Activated CD4-positive, alpha-beta T cell treated with anti-CD3 and anti-CD28 coated beads, Interleukin-2, amount 50 U/mL, for 4 hours (primary cell): ENCODE data around the gene ARHGAP28.
"Not testable (repeated sequence)": the region's sequence is repeated elsewhere in the genome, so short reads cannot be mapped to it uniquely, and the experiment has no call there.

ENCODE experiments used
- DNase-seq, 2 experiments: peaks; one replicate each; pipeline ENCODE4 v3.0.0-alpha.2; 2020

The ARHGAP28 gene

DNA sequence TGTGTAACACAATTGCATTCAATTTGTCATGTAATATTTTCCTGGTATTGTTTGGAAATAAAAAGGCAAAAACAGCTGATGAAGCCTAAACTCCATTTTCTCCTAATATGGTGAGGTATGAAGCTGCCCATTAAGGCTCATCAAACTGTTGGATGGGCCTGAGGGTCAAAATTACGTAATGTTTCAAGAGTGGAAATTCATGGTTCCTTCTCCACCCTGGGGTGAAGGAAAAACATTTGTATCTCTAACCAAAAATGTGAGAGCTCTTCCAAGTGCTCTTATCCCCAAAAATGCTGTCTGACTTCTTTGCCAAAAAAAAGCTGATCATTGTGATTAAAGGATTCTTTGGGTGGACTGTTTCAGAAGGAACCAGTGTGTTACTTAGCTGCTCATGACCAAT is 91.8 kb downstream of the ARHGAP28 start:
- DNase-seq = no peak

DNA sequence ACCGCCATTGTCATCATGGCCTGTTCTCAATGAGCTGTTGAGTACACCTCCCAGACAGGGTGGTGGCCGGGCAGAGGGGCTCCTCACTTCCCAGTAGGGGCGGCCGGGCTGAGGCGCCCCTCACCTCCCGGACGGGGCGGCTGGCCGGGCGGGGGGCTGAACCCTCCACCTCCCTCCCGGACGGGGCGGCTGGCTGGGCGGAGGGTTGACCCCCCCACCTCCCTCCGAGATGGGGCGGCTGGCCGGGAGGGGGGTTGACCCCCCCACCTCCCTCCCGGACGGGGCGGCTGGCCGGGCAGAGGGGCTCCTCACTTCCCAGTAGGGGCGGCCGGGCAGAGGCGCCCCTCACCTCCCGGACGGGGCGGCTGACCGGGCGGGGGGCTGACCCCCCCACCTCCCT is 97.6 kb downstream of the ARHGAP28 start:
- DNase-seq = not testable (repeated sequence)

DNA sequence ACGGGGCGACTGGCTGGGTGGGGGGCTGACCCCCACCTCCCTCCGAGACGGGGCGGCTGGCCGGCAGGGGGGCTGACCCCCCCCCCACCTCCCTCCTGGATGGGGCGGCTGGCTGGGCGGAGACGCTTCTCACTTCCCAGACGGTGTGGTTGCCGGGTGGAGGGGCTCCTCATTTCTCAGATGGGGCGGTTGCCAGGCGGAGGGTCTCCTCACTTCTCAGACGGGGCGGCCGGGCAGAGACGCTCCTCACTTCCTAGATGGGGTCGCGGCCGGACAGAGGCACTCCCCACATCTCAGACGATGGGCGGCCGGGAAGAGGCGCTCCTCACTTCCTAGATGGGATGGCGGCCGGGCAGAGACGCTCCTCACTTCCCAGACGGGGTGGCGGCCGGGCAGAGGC is 98.0 kb downstream of the ARHGAP28 start:
- not testable (repeated sequence) for DNase-seq

DNA sequence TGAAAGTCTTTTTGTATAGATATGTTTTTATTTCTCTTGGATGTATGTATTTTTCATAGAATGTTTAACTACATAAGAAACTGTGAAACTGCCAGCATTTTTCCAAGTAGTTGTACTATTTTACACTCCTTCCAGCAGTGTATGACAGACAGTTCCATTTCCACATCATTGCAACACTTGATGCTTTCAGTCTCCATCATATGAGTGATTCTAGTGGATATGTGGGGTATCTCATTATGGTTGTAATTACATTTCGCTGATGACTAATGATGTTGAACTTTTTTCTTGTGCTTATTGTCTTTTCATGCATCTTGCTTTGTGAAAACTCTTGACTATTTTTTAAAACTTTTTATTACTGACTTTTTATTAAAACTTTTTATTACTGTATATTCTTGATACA is 101.4 kb downstream of the ARHGAP28 start:
- DNase-seq = no peak

DNA sequence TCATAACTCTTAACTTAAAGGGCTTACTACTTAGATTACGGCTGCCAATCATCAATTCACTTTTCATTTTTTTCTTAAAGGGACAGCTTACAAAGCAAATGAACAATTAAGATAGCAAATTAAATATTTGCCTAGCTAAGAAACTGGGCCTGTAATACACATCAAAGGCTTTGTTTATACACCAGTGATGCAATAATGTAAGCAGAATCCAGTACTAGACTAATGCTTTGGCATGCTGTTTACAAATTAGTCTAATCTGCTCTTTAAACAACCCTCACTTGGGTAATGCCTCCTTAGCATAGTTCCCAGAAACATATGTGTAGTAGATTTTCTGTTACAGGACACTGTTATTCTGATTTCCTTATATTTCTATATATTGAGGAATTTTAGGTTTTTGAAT is 105.8 kb downstream of the ARHGAP28 start:
- no peak for DNase-seq

DNA sequence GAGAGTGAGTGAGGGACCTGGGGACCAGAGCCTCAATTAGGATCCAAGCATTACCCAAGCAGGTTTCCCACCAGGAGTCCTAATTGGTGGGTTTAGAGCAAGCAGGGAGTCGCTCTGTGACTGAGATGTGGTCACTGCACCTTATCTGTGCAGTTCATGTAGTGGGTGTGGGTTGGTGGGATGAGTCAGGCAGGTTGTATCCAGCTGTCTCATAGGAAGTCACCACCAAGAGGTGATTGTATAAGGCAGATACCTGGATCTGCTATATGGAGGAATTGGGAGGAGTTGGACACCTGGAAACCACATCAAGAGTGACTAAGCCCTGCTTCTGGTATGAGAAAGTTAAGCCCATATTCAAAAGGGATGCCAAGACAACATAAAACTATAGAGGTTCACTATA is 106.8 kb downstream of the ARHGAP28 start:
- DNase-seq = no peak

DNA sequence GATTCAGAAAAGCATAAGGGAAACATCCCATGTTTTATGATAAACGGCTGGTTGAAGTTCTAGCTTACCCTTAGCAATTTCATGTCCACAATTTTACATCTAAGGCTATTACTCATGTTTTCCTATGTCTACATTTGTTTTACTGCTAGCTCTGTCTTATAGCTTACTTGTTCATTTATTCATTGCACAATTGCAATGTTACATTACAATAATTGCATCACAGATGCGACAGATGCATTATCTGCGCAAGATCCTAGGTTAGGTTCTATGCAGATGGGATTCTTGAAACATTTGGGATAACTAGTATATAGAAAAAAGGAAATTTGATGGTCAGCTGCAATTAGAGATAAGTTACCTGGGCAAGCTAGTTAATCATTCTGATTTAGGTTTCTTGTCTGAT is 108.4 kb downstream of the ARHGAP28 start:
- no peak for DNase-seq

DNA sequence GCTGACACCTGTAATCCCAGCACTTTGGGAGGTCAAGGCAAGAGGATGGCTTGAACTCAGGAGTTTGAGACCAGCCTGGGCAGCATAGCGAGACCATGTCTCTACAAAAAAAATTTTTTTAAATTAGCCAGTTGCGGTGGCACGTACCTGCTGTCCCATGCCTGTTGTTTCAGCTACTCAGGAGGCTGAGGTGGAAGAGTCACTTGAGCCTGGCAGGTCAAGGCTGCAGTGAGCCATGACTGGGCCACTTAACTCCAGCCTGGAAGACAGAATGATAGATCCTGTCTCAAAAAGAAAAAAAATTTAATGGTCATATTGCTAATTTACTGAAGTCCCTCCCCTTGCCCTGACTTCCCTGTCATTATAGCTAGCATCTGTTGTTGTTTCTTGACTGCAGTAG is 112.6 kb downstream of the ARHGAP28 start:
- DNase-seq = no peak

DNA sequence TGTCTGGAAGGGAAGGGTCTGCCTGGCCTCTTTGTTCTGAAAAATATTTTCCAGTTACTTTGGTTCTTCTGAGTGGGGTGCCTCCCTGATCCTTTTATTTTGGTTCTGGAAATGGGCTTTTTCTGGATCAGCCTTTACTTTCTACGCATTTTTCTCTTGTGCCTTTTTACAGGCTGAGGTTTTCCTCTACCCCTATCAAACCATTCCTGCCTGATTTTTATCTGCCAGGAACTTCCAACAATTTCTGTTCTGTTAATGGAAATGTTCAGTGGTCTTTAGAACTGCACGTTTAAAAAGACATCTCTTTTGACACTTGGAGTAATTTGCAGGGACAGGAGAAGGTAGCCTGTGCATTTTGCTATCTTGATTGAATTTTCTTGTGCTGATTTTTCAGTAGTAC is 113.8 kb downstream of the ARHGAP28 start:
- no peak for DNase-seq

DNA sequence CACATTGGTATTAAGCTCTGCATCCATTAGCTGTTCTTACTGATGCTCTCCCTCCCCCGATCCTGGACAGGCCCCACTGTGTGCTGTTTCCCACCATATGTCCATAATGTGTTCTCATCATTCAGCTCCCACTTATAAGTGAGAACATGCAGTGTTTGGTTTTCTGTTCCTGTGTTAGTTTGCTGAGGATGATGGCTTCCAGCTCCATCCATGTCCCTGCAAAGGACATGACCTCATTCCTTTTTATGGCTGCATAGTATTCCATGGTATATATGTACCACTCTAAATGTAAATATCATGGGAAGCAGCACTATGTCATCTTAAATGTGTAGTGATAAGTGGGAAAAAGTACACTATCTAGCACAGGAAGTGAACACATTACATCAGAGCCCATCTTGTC is 116.0 kb downstream of the ARHGAP28 start:
- not testable (repeated sequence) for DNase-seq

DNA sequence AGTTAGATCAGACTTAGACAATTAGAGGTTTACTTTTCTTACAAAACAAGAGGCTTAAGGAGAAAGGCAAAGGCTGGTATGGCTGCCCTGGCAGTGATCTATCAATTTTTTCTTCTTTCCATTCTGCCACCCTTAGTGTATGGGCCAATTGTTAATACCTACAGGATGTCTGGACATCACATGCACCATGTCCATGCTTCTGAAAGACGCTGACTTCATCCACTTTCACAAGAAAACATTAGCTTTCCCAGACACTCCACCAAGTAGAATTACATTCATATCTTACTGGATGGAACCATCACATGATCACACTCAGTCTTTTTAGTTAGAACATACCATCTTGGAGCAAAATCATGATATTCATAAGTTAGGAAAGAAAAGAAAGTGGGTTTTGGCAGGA is 120.9 kb downstream of the ARHGAP28 start:
- DNase-seq = no peak

DNA sequence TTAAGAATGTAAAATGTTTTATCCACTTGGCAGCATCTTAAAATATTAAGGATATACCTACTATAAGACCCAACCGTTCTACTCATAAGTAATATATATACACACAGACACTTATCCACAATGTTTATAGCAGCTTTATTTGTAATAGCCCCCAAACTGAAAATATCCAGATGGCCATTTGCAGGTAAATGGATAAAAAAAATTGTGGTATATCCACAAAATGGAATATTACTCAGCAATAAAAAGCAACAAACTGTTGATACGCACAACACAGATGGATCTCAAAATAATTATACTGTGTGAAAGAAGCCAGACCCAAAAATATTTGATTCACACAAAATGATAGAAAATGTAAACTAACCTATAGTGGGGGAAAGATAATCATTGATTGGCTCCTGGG is 122.0 kb downstream of the ARHGAP28 start:
- DNase-seq = no peak

DNA sequence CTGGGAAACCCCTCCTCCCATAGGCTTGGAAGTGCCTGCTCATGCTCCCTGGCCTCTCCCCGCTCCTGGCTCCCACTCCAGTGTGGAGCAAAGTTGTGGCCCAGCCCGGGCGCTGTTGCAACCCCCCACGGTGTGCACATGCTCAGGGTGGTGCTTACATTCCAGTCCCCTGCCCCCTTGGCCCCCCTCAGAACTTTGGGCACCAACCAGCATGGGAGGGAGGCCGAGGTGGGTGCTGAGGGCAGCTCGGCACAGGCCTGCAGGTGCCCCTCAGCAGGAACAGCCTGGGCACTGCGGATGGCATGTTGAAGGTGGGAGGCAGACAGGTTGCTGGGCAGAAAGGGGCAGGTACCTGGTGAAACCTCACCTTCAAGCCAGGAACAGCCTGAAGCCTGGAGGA is 125.3 kb downstream of the ARHGAP28 start:
- DNase-seq = no peak

DNA sequence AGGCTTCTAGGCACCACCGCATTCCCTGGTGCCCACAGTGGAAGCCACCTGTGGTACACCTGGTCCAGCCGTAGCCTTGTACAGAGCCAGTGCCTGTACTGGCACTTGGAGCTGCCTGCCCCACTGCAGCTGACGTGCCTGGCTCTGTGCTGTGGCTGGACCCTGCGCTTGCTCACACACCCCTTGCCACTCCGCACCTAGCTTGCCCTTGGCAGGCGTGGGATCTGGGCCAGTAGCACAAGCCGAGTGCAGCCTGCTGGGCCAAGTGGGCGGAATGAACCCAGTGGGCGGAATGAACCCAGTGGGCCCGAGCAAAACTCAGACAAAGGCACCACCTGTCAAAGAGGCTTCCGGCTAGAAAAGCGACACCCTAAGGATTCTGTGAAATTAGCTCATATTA is 126.3 kb downstream of the ARHGAP28 start:
- no peak for DNase-seq

DNA sequence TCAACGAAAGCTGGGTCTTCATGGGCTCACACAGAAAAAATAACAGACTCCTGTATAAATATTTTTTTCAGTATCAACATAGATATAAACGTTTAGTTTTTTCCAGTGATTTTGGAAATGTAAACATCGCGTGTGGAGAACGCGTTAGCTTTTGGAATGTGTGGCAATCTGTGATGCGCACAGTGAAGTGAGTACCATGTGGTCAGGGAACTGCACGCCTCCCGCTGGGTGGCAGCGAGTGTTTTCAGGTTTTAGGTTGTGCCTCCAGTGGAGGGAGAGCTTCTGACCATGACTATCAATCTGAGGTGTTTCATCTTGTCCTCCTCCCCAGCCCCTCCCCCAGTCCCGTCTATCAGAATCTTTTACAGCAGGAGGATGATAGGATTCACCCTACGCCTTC is 127.8 kb downstream of the ARHGAP28 start:
- DNase-seq = no peak

DNA sequence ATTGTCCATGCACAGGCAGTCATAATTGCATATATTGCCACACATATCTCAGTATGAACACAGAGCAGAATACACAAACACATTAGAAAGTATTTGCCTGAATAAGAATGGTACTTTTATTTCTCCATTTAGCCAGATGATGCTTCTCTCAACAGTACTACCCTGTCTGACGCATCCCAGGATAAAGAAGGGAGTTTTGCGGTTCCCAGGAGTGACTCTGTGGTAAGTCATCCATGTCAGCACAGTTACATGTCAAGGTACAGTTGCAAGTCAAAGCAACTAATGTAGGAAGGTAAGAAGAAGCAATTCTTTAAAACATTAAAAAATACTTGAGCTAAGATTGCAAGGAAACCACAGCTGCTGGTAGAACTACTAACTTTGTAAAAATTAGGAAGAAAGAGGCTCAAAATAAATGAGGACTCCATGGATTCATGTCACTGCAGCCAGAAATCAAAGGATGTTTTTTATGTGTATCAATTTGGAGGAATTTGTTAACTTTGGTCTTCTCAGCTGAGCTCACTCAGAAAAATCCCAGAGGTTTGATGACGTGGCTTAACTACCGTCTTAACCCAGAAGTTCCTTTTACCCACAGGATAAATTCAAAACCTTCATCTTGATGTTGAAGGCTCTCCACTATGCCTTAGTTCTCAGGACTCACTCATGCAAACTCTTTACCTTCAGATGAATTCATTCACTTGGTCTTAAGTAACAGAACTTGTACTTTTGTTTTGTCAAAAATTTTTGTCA is 130.3 kb downstream of the ARHGAP28 start:
- no peak for DNase-seq

DNA sequence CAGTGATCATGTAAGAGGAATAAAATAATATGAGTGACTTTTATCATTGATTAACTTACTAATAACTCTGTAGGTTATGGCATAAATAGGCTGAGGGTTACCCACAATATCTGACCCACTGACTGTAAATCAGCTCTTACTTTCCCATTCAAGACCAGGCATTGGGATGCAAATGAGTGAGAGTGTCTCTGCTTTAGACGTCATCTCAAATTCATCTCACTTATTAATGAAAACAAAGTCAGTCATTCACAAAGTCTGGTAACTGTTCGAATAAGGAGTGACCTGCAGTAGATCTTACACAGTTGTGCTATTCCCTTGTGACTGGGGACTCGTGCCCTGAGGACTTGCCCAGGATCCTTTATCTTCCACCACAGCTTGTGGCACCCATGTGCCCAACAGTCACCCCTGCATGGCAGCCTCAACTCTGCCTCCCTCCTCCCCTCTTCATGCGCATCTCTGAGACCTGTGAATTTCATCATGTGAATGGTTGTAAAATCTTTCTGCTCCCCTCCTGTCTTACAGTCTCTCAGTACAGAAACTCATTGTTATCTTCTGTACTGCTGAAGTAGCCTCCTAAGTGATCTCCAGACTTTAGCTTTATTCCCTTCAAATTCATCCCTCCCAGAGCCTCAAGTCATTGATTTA is 131.4 kb downstream of the ARHGAP28 start:
- no peak for DNase-seq

DNA sequence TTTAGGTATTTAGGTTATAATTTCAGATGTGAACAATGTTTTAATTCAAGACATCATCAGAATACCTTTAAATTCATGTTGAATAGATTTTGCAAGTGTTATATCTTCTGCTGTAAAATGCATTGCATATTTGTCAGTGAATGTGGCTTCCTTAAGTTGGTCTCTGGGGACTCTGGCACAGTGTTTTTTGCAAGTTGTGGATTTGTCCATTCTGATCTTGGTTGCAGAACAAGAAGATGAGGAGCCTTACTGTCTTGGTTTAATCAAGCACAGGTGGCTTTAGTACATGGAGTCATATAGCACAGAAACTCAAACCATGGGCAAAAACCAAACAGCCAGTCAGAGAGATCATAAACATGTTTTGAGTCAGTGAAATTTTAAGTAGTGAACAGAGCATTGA is 135.7 kb downstream of the ARHGAP28 start:
- DNase-seq = no peak

DNA sequence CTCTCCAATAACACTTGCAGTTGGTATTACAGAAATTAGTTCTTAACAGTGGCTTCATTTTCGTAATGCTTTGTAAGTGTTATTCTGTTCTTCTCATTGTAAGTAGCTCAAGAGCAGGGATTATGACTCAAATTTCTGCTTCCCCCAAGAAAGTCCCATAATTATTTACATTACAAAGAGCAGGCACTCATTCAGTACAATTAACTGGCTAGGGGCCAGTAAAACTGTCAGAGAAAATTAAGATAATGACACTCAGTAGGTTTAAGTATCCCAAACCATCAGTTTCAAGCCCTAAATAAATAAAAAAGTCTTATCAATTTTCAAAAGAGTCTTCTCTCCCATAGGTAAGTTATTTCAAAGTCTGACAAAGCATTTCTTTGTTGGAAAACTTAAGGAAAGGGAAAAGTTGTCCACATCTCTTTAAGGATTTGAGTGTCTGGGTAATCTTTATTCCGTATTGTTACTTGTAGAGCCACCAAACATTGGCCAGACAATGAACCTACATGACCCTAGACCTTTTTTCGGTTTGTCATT is 137.1 kb downstream of the ARHGAP28 start:
- no peak for DNase-seq

DNA sequence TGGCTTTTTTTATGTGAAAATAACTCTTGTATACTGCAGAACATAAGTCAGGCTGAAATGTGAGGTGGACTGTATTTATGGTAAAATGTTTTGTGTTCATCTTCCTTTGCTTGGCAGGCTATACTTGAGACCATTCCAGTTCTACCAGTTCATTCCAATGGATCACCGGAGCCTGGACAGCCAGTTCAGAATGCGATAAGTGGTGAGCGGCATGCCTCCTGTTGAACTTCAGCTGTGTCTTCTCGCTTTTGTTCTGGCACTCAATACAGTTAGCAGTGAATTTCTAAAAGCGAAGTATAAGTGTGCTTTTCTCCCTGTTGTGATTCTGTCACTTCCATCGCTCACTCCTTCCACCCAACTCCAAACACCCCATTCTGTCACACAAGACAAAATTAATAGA is 138.5 kb downstream of the ARHGAP28 start:
- DNase-seq = no peak

DNA sequence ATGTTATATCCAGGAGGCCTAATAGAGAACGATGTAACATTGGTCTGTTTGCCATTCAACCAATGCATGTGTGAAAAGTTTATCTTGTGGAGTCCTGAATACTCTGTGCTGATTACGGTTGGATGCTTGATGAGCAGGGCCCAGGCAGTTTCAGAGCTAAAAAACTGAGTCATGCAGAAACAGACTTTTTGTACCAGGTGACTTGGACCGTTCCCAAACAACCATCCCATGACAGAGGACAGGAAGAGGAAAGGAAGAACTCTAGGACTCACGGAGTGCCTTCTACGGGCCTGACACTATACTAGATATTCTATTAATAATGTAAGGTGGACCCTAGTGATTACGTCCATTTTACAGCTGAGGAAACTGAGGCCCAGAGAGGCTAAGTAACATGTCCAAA is 142.1 kb downstream of the ARHGAP28 start:
- no peak for DNase-seq

DNA sequence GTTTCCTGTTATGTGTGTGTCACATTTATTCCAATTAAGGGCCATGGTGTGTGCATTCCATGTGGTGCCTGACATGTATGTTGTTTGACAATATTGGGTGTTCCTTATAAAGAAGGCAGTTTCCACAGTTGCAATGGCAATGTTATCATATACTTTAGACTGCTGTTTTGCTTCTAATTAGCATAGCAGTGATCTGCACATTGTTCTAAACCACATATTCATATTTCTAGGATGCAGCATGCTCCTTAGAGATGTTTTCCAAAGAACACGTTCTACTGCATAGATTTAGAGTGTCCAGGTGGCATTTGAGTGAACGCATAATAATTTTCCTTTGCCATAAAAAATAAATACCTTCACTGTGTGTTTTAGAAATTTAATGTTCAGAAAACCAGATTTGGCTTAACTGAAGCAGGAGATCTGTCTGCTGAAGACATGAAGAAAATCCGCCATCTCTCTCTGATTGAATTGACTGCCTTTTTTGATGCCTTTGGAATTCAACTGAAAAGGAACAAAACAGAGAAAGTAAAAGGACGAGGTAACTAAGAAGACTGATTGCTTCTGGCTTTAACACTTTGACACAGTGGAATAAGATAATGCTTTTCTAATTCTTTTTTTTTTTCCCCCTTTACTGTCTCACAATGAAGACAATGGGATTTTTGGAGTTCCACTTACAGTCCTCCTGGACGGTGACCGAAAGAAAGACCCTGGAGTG is 143.7 kb downstream of the ARHGAP28 start:
- DNase-seq = no peak

DNA sequence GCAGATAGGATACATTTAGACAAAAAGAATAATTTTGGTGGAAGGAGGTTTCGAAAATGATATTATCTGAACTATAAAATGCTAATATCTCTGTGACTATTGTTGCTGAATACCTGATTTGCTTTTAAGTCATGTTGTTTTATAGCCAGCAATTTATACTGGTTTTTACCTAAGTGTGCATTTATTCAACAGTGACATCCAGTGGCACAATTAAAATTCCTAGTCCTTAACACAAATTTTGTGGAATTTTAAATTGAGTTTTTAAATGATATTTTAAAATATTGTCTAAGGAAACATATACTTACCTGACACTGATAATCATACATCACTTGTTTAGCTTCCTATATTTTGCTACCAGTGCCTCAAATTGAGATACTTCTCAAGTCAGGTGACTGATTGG is 144.8 kb downstream of the ARHGAP28 start:
- DNase-seq = no peak

DNA sequence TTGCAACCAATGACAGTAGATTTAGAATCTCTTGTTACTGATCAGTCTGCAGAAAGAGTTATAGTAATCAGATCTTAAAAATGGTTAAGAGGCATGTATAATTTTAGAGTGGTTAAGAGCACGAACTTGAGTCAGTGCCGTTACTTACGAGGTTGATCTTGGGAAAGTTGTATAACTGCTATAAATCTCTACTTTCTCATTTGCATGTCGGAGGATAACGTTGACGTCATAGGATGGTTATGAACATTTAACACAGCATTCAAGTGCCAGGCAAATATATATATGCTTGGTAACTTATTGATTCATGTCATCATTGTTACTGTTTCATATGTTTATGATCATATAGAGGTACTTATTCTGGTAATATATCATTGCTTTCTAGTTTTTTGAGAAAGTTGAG is 146.2 kb downstream of the ARHGAP28 start:
- no peak for DNase-seq
